Endothelial cell of umbilical vein (primary cell): Measurements from ENCODE around the gene NRG3. TPM values are rescaled to one million over a fixed set of nuclear protein-coding genes. Genes with fewer than 3 reads are reported as not detected.

ENCODE experiments used
- BruUV-seq: library from RNA; stranded (reverse); fragments of 400-500 nt; replicated peaks from 2 replicates; lab custom pipeline; 2021; lab: Mats Ljungman, UMichigan
- CTCF ChIA-PET: fragments of 300-600, 350-600 bp; sonication (Branson Sonifier 250); formaldehyde crosslinking; loops from one replicate; lab custom pipeline; 2021; ENCODE audit warnings: antibody characterized with exemption, inconsistent platforms; lab: Charles Lee
- POLR2A ChIA-PET: fragments of 300-600, 350-600 bp; sonication (Branson Sonifier 250); formaldehyde crosslinking; loops from one replicate; lab custom pipeline; 2021; ENCODE audit warnings: antibody characterized with exemption, inconsistent platforms; lab: Charles Lee
- DNase-seq: peaks from one replicate; pipeline ENCODE4 v3.0.0-alpha.2; 2011; ENCODE audit warnings: low read depth, low spot score
- FAIRE-seq: peaks from 2 replicates; lab custom pipeline; 2011; peaks lifted over from hg19 to GRCh38; lab: Jason Lieb, UNC
- H2AFZ ChIP-seq: 2 replicates; pipeline ENCODE4 v1.6.0; 2012; ENCODE audit warnings: low read depth, low read length, control low read depth, inconsistent platforms
- H3K27ac ChIP-seq: 2 replicates; pipeline ENCODE4 v1.5.1; 2011; ENCODE audit warnings: low read depth, mild to moderate bottlenecking, control low read depth, low read length, moderate library complexity; ENCODE audit not compliant: insufficient read depth
- H3K27me3 ChIP-seq, 2 experiments: 2 replicates each; pipeline versions ENCODE4 v1.6.0 to v1.6.1; 2011; ENCODE audit warnings: low read length in 2 of 2, mixed read lengths in 1 of 2; ENCODE audit not compliant: control insufficient read depth in 2 of 2, insufficient read depth in 2 of 2
- H3K36me3 ChIP-seq, 2 experiments: 2 replicates in 1 of 2; 3 replicates in 1 of 2; pipeline ENCODE4 v1.5.1; 2011; ENCODE audit warnings: low read length in 2 of 2, mild to moderate bottlenecking in 1 of 2, moderate library complexity in 1 of 2; ENCODE audit not compliant: control insufficient read depth in 2 of 2, insufficient read depth in 2 of 2; ENCODE audit errors: extremely low read depth in 1 of 2
- H3K4me1 ChIP-seq: 3 replicates; pipeline ENCODE4 v1.5.1; 2011; ENCODE audit warnings: mild to moderate bottlenecking, low read length; ENCODE audit not compliant: control insufficient read depth, insufficient read depth; ENCODE audit errors: extremely low read depth
- H3K4me2 ChIP-seq: 2 replicates; pipeline ENCODE4 v1.6.1; 2011; ENCODE audit warnings: low read length, control low read depth, mixed read lengths; ENCODE audit not compliant: insufficient read depth
- H3K4me3 ChIP-seq, 3 experiments: fragments of 200-600 bp in 1 of 3; sonication (generic), shearing (Covaris generic) in 1 of 3; replicated peaks in 1 of 3; 2 replicates each; pipeline ENCODE4 v1.5.1; 2011 to 2016; ENCODE audit warnings: control low read depth in 3 of 3, low read length in 3 of 3, mild to moderate bottlenecking in 2 of 3, inconsistent platforms in 1 of 3, low read depth in 1 of 3, moderate library complexity in 1 of 3; ENCODE audit not compliant: insufficient read depth in 1 of 3
- H3K79me2 ChIP-seq: 2 replicates; pipeline ENCODE4 v1.6.0; 2012; ENCODE audit warnings: low read length, inconsistent platforms; ENCODE audit not compliant: control insufficient read depth, insufficient read depth
- H3K9ac ChIP-seq: replicated peaks from 2 replicates; pipeline ENCODE3; 2011; ENCODE audit warnings: low read length, control low read depth; ENCODE audit not compliant: insufficient read depth; ENCODE audit errors: extremely low read depth
- H3K9me1 ChIP-seq: replicated peaks from 3 replicates; pipeline ENCODE4 v1.6.0; 2011; ENCODE audit warnings: mild to moderate bottlenecking, low read length; ENCODE audit not compliant: control insufficient read depth, insufficient read depth; ENCODE audit errors: extremely low read depth
- H3K9me3 ChIP-seq: replicated peaks from 2 replicates; pipeline ENCODE4 v1.5.1; 2012; ENCODE audit warnings: low read length, inconsistent platforms; ENCODE audit not compliant: control insufficient read depth, insufficient read depth
- H4K20me1 ChIP-seq: replicated peaks from 2 replicates; pipeline ENCODE3; 2011; ENCODE audit warnings: mild to moderate bottlenecking, low read length; ENCODE audit not compliant: control insufficient read depth, insufficient read depth; ENCODE audit errors: extremely low read depth
- CTCF ChIP-seq, 2 donors: IDR thresholded peaks; 1 replicate in 1 of 2; 2 replicates in 1 of 2; pipeline ENCODE4 v1.5.1; 2011; ENCODE audit warnings: low read length in 2 of 2, mild to moderate bottlenecking in 2 of 2, moderate library complexity in 2 of 2, control low read depth in 1 of 2, inconsistent platforms in 1 of 2, low read depth in 1 of 2; ENCODE audit not compliant: insufficient read depth in 1 of 2; ENCODE audit errors: extremely low read depth in 1 of 2
- EZH2 ChIP-seq: IDR thresholded peaks from 2 replicates; pipeline ENCODE4 v1.6.1; 2012; ENCODE audit warnings: borderline replicate concordance, low read depth, mild to moderate bottlenecking, moderate library complexity, low read length, inconsistent platforms; ENCODE audit not compliant: severe bottlenecking
- FOS ChIP-seq: IDR thresholded peaks from 2 replicates; pipeline ENCODE4 v1.6.1; 2011; ENCODE audit warnings: mild to moderate bottlenecking, low read length, moderate library complexity, borderline replicate concordance; ENCODE audit not compliant: insufficient read depth
- GATA2 ChIP-seq: IDR thresholded peaks from 2 replicates; pipeline ENCODE4 v1.7.0; 2011; ENCODE audit warnings: low read depth, mild to moderate bottlenecking, moderate library complexity, mixed read lengths, low read length; ENCODE audit not compliant: insufficient read length, insufficient read depth
- JUN ChIP-seq: IDR thresholded peaks from 2 replicates; pipeline ENCODE4 v1.6.1; 2011; ENCODE audit warnings: borderline replicate concordance, low read depth; ENCODE audit not compliant: insufficient read length, insufficient read depth
- MYC ChIP-seq: IDR thresholded peaks from one replicate; pipeline ENCODE4 v1.6.1; 2011; ENCODE audit warnings: mild to moderate bottlenecking, low read depth, low read length
- POLR2A ChIP-seq: IDR thresholded peaks from 2 replicates; pipeline ENCODE4 v1.6.1; 2012; ENCODE audit warnings: low read depth, mild to moderate bottlenecking, control low read depth, low read length
- POLR2AphosphoS5 ChIP-seq: IDR thresholded peaks from 2 replicates; pipeline ENCODE4 v1.6.1; 2012; ENCODE audit warnings: low read depth, mild to moderate bottlenecking, control low read depth, low read length, moderate library complexity; ENCODE audit not compliant: insufficient read depth
- dilution Hi-C: fragments of 300-500 bp; cut with MboI; formaldehyde crosslinking; loops from one replicate; pipeline ENCODE4 v1.15.0; 2019; ENCODE audit warnings: low sequenced_read_pairs; ENCODE audit not compliant: extremely low pct_ligation_motif_present
- intact Hi-C: fragments of 100-400 bp; cut with micrococcal nuclease; formaldehyde crosslinking; loops from one replicate; pipeline ENCODE4 v1.10.0; 2022
- polyA plus RNA-seq, 4 experiments: library from polyadenylated mRNA; depleted of rRNA in 3 of 4; stranded (reverse) in 3 of 4; unstranded in 1 of 4; fragments of >200 nt; gene quantifications; 2 replicates each; pipeline versions ENCODE4 v1.2.1 to v1.2.3, GENCODE V29; 2011 to 2012; ENCODE audit warnings: missing spikeins in 1 of 4
- total RNA-seq: library from RNA; stranded (reverse); gene quantifications from 2 replicates; pipeline ENCODE4 v1.2.3, GENCODE V29; 2021
- TF ChIP-seq, protein P1 (sequence below): IDR thresholded peaks from 2 replicates; pipeline ENCODE4 v1.6.1; 2011; ENCODE audit not compliant: insufficient read depth, insufficient read length

The NRG3 gene
- total and polyA plus RNA-seq, 2 donors (not counting 3 experiments of a cell fraction or from before 2014, with no cell fraction given) = 1.9 to 3.9 TPM

- H4K20me1 ChIP-seq = no peaks in the 10 kb centered on the region
- no peaks in the 10 kb centered on the region for H3K36me3 ChIP-seq
- CTCF ChIA-PET = interaction anchor here (0.5 kb wide), 1 partner anchor 11 kb away, joined by 3 read pairs; no protein-coding TSS in a partner anchor
- dilution Hi-C loops = no loop called here
- TF ChIP-seq GATA2 = no peak
- TF ChIP-seq CTCF (IDR thresholded peaks at IDR 0.05; ENCODE audit: extremely low read depth in 1 of 2, insufficient read depth in 1 of 2, low read depth in 1 of 2, low read length in 2 of 2) = no peak
- TF ChIP-seq EZH2 = no peak
- TF ChIP-seq, protein P1, sequence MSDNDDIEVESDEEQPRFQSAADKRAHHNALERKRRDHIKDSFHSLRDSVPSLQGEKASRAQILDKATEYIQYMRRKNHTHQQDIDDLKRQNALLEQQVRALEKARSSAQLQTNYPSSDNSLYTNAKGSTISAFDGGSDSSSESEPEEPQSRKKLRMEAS = no peak
- TF ChIP-seq POLR2A = no peak
- TF ChIP-seq MYC = no peak
- TF ChIP-seq POLR2AphosphoS5 = no peak
- no peak for TF ChIP-seq JUN
- no peak for TF ChIP-seq FOS
- H3K4me1 ChIP-seq = no peaks in the 10 kb centered on the region
- no peak overlapping the region for H3K27ac ChIP-seq
- no TSS peak for BruUV-seq
- H3K9me1 ChIP-seq = no peaks in the 10 kb centered on the region
- FAIRE-seq (no peak), DNase-seq (no peak)
- intact Hi-C loops = no loop called here
- H3K27me3 ChIP-seq = no peaks in the 10 kb centered on the region
- H3K4me3 ChIP-seq = no peak overlapping the region
- H3K9me3 ChIP-seq = no peaks in the 10 kb centered on the region
- H3K9ac ChIP-seq = no peak overlapping the region
- POLR2A ChIA-PET = no interaction called here
- no peak overlapping the region for H3K4me2 ChIP-seq
- no peaks in the 10 kb centered on the region for H3K79me2 ChIP-seq
- no peak overlapping the region for H2AFZ ChIP-seq
Measured at GRCh38 chr10:82721831-82722230, 846.8 kb downstream of the NRG3 start.
